HG03521 (cell line): ENCODE data around the gene MAP3K12.

ENCODE experiments used
- ATAC-seq: cut with Tn5 transposase; IDR thresholded peaks from one replicate; pipeline ENCODE4 v1.9.1; 2021; ENCODE audit warnings: mild to moderate bottlenecking, moderate library complexity; ENCODE audit not compliant: unreplicated experiment

MAP3K12 gene

DNA sequence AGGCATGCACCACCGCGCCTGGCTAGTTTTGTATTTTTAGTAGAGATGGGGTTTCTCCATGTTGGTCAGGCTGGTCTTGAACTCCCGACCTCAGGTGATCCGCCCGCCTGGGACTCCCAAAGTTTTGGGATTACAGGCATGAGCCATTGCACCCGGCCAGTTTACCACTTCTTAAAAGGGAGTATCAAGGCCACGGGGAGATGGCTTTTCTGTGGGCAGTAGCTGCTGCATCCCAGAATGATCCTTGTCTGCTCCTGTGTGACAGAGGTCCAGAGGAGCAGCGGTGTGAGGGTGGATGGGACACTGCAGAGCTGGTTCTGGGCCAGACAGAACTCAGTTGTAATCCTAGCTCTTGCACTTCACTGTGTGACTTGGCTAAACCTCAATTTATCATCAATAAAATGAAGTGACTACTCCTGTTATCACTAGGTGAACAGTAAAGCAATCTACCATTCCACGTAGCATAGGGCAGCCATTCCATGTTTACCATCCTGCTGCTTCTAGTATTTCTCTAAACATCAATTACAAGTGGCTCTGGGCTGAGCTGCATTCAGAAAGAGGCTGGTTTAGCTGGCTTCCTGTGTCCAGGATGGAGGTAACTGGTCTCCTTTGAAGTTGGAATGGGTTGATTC, 11.0 kb upstream of the MAP3K12 start:
- no peak for ATAC-seq

- ATAC-seq = peak; percentile 77
Measured at GRCh38 chr12:53508534-53509170, 9.4 kb upstream of the MAP3K12 start.

DNA sequence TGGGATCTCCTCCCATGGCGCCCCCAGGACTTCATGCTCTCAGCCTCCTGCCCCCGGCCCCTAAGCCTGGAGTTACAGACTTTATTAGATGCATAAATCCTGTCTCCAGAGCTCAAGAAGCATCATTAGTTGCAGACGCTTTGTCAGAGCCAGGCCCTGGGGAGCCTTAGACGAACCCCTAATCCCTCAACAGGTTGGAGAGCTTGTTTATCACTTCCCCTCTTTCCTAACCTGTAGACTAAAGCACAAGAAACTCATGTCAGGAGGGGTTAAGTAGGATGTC, 8.3 kb upstream of the MAP3K12 start:
- ATAC-seq = no peak

GRCh38 chr12:53506881-53507602, 7.8 kb upstream of the MAP3K12 start, which contains the start of gene NPFF:
Gene NPFF, minus strand, starts transcription at chr12:53507484. Its CDS starts 10 bp downstream, at chr12:53507474.
- no peak for ATAC-seq

- no peak for ATAC-seq
Measured at GRCh38 chr12:53506450-53506785, 7.2 kb upstream of the MAP3K12 start.

DNA sequence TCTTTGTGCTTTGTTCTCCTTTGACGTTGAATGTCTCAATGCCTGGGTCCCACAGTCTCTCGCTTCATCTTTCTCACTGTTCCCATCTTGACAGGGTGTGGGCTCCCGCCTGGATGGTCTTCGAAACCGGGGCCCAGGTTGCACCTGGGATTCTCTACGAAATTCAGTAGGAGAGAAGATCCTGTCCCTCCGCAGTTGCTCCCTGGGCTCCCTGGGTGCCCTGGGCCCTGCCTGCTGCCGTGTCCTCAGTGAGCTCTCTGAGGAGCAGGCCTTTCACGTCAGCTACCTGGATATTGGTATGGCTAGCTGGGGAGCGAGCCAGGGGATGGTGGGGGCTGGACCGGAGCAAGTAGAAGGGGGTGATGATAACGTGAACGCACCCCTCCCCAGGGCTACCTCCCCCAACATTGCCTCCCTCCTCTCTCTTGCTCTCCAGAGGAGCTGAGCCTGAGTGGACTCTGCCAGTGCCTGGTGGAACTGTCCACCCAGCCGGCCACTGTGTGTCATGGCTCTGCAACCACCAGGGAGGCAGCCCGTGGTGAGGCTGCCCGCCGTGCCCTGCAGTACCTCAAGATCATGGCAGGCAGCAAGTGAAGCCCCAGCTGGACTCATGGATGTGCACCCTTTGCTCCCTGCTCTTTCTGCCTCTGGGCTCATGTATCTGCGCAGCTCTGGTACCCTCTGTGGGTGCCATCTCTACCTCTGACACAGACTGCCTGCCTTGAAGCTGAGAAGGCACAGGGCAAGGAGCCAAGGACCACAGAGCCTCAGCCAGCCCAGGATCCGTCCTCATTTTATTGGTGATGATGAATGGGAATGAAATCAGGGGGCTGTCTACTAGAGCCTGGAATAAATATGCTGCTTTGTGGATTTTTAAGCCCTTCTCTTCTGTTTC, 6.5 kb upstream of the MAP3K12 start:
- ATAC-seq = no peak

DNA sequence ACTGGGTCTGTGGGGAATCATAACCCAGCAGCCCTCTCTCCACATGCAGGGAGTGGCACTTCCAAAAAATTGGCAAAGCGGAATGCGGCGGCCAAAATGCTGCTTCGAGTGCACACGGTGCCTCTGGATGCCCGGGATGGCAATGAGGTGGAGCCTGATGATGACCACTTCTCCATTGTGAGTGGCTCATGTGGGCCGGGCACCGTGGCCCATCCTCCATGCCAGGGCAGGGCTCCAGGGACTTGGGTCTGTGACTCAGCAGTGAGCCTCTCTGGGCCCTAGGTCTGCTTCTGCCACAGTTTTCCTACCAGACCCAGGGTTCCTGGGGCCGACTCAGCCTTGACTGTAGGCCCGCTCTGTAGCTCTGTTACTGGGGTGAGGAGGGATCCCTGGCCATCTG, 5.8 kb upstream of the MAP3K12 start:
- no peak for ATAC-seq

DNA sequence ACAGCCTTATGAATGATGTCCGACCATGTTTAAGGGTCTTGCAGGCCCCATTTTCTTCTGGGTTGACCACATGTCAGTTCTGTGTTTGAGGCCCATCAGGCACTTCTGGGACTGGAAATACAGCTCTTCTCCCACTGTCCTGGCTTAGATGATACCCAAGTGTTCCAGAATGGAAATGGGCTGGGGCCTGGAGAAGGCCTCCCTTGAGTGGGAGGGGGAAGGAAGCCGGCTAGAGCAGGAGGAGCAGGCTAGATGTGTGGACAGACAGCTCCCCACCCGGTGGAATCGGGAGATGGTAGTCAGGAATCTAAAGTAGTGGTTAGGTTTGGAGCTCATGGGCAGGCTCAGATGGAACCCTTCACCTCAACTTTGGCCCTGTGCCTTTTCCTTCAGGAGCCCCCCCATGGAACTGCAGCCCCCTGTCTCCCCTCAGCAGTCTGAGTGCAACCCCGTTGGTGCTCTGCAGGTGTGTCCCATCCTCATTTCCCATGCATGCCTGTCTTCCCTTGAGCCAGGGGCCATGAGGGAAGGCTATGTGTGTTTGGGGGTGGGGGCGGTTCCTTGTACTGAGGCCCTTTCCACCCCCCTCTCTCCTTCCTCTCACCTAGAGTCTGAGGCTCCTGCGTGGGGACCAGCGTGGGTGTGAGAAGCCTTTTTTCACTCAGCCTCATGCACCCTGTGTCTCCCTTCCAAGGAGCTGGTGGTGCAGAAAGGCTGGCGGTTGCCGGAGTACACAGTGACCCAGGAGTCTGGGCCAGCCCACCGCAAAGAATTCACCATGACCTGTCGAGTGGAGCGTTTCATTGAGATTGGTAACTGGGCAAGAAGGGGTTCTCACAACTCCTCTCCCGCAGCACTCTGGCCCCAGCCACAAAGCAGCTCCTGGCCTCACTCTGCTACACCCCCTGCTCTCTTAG, 5.0 kb upstream of the MAP3K12 start:
- ATAC-seq = no peak

GRCh38 chr12:53502983-53503728, 3.9 kb upstream of the MAP3K12 start:
- ATAC-seq = no peak

- ATAC-seq = no peak
Measured at GRCh38 chr12:53502331-53502730, 3.1 kb upstream of the MAP3K12 start.

DNA sequence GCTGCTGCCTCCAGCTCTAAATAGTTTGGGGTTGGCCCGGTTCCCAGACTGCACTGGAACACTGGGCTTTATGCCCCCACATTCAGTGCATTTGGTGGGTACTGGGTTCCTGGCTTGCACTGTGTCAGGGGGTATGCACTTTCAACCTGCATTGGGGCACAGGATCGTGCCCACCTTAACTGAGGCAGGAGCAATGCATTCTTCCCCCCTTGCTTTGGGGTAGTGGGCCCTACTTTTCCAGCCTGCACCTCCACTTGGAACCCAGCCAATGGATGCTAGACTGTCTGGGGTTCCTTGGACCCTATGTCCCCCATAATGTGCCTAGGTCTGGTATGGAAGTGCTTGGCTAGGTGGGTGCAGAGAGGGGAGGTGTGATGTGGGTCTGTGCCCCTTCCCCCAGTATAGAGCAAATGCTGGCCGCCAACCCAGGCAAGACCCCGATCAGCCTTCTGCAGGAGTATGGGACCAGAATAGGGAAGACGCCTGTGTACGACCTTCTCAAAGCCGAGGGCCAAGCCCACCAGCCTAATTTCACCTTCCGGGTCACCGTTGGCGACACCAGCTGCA, 2.4 kb upstream of the MAP3K12 start:
- no peak for ATAC-seq

DNA sequence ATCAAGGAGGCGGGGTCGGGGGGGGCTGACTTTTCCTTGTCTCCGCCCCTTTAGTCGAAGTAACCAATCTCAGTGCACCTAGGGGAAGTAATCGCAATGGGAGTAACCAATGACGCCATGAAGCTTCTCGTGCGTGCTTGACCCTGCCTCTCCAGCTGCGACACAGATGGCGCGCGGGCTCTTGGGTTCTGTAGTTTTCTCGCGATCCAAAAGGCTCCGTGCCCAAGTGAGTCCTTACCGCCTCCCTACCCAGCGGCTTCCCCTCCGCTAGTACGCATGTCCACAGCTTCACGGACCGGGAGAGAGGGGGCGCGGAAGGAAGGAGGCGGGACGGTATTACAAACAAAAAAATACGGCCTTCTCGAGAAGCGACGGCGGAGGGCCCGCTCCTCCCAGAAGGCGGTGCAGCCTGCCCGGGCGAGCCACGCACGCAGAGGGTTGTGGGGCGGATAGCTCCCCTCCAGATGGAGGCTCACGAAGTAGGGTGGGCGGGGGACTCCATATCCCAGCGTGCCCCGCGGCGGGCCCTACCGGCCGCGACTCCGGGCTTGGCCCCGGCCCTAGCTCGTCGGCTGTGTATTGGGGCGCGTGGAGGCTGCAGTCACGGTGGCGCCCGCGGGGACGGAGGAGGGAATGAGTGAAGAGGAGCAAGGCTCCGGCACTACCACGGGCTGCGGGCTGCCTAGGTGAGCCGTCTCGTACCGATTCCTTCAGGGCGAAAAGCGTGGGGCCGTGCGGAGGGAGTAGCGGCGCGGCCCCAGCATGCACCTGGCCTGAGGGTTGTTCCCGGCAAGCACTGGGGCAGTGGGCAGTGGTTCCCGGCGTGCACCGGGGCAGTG, 1.7 kb upstream of the MAP3K12 start, which contains the start of gene TARBP2:
Gene TARBP2, plus strand, starts transcription at position 508 of the 839 bp plus-strand sequence. Its CDS starts 126 bp downstream, at position 634.
- ATAC-seq = peak; percentile 75

DNA sequence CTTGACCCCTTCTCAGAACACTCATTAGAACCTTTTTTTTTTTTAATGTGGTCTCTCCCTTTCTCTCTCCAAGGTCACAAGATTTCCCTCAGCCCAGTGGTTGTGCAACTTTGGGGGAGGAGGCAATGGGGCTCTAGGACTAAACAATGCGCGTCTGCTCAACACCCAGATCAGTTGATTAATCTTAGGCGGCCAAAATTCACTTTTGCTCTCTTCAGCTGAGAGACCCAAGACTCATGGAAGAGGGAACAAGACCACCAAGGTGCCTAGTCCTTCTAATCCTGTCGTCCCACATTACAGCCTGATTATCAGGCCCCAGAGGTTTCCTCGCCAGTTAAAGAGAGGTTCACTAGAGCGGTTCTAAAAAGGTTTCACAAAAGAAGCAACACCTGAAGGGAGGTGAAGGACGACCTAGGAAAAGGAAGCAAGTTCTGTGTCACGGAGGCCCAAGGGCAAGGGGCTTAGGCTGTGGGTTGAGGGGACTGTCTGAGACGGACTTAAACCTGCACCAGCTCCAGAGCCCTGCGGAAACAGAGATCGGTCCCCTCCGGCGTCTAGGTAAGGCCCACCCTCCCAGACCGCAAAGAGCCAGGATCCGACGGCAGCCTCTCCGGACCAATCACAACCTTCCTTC, 1.0 kb upstream of the MAP3K12 start:
- no peak for ATAC-seq

GRCh38 chr12:53498235-53498630, 1.0 kb downstream of the MAP3K12 start:
- no peak for ATAC-seq

DNA sequence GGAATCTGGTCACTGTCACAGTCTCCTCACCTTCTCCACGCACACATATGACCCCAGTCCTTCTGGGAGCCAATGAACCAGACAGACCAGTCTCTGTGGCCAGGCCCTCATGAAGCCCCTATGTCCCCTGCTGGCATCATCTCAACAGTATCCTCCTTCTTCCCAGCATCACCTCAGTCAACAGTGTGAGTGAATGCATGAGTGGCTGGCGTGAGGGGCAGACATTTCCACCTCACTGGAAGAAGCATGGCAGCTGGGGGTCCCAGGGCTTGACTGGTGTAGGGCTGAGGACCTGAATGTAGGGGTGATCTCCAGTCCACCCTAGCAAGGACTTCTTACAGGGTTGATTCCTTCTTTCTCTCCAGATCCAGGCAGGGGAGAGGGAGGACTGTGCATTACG, 1.8 kb downstream of the MAP3K12 start:
- ATAC-seq = no peak

DNA sequence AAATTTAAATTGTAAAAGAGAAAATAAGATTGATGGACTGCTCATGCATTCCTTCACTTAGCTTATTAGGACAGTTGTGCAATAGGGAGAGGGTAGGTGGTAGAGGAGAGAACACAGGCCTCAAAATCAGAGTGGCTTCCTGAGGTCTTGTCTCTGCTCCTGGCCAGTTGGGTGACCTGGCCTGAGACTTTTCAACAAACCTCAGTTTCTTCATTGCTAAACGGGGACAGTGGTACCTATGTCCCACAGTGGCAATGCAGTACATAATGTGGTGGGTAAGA, 2.6 kb downstream of the MAP3K12 start:
- ATAC-seq = no peak

DNA sequence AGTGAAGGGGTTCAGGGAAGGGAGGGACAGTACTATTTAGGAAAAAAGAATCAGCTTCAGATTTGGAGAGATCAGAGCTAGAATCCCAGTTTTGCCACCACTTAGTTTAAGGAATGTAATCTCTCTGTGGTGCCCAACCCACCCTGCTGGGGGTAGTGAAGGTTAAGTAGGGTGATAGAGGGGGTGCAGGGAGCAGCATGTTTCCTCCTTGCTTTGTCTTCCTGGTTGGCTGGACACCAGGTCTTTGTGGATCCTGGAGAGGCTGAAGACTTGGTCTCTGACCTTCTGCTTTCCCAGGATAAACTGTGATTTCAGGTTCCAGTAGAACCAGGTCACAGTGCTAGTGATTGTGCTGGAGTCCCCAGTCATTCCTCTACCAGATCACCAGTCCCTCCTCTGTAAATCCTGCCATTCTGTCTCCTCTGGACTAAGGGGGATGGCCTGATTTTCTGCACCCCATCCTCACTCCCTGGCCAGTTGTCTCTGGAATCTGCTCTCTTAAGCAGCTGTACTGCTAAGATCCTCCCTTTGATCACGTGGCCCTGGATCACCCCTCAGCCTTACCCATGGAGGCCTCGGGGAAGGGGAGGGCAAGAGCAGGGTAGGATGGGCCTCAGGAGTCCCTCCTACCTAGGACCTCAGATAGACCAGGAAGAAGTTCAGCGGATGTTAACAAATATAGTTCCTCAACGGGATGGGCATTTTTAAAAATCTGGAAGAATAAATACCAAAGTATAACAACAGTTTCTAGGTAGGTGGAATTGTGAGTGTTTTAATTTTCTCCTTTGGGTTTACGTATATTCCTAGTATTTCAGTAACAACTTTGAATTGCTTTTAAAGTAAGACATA, 3.1 kb downstream of the MAP3K12 start:
- ATAC-seq = no peak
